H1 (cell line): ENCODE results near the gene MIA2.

Experiments used
- BCL11A ChIP-seq, 2 experiments: IDR thresholded peaks; one replicate each; pipeline ENCODE4 v1.6.1; 2011; ENCODE audit warnings: low read depth in 2 of 2, low read length in 2 of 2, mild to moderate bottlenecking in 2 of 2
- CBX8 ChIP-seq: fragments of 300-800, 300-1000 bp; sonication (generic); IDR thresholded peaks from 2 replicates; pipeline ENCODE4 v1.7.1; 2016; ENCODE audit warnings: low read depth, low read length, borderline replicate concordance
- CHD1 ChIP-seq: IDR thresholded peaks from 2 replicates; pipeline ENCODE4 v1.6.1; 2012; ENCODE audit warnings: low read depth, low read length, improper control_type of control experiment
- CTCF ChIP-seq, 3 experiments: IDR thresholded peaks; 1 replicate in 2 of 3; 2 replicates in 1 of 3; pipeline versions ENCODE4 v1.5.1 to v1.6.1; 2011; ENCODE audit warnings: low read length in 3 of 3, mild to moderate bottlenecking in 3 of 3, inconsistent platforms in 2 of 3, low read depth in 1 of 3, moderate library complexity in 1 of 3; ENCODE audit not compliant: insufficient read depth in 1 of 3; ENCODE audit errors: control extremely low read depth in 1 of 3
- MAFK ChIP-seq: IDR thresholded peaks from 2 replicates; pipeline ENCODE4 v1.6.1; 2012; ENCODE audit warnings: low read depth, mild to moderate bottlenecking, improper control_type of control experiment, low read length
- POLR2A ChIP-seq, 2 experiments: IDR thresholded peaks; 1 replicate in 1 of 2; 2 replicates in 1 of 2; pipeline ENCODE4 v1.6.1; 2011; ENCODE audit warnings: low read depth in 2 of 2, low read length in 2 of 2, mild to moderate bottlenecking in 2 of 2; ENCODE audit errors: control extremely low read depth in 1 of 2
- SIN3A ChIP-seq, 2 experiments: IDR thresholded peaks in 1 of 2; conservative IDR thresholded peaks in 1 of 2; 2 replicates each; pipeline ENCODE4 v1.6.1; 2011 to 2012; ENCODE audit warnings: low read length in 2 of 2, improper control_type of control experiment in 1 of 2, low read depth in 1 of 2, mild to moderate bottlenecking in 1 of 2
- SP1 ChIP-seq: IDR thresholded peaks from 2 replicates; pipeline ENCODE4 v1.6.1; 2011; ENCODE audit warnings: low read depth, low read length
- SP4 ChIP-seq: IDR thresholded peaks from 2 replicates; pipeline ENCODE4 v1.6.1; 2012; ENCODE audit warnings: low read length, inconsistent platforms
- SUZ12 ChIP-seq: fragments of 200-600 bp; sonication (generic); IDR thresholded peaks from 2 replicates; pipeline ENCODE4 v1.6.1; 2012; ENCODE audit warnings: mild to moderate bottlenecking, inconsistent platforms, low read length, moderate library complexity, mixed read lengths
- TAF1 ChIP-seq: IDR thresholded peaks from 2 replicates; pipeline ENCODE4 v1.6.1; 2011; ENCODE audit warnings: mild to moderate bottlenecking, low read depth, low read length
- USF2 ChIP-seq: IDR thresholded peaks from 2 replicates; pipeline ENCODE4 v1.6.1; 2011; ENCODE audit warnings: low read length, improper control_type of control experiment
- YY1 ChIP-seq: IDR thresholded peaks from 2 replicates; pipeline ENCODE4 v1.6.1; 2011; ENCODE audit warnings: low read depth, mild to moderate bottlenecking, low read length

GRCh38 chr14:39203659-39204606 is 29.8 kb upstream of the MIA2 start:
- TF ChIP-seq CBX8 (no peak), CTCF (IDR thresholded peaks at IDR 0.05; ENCODE audit: control extremely low read depth in 1 of 3, insufficient read depth in 1 of 3, low read depth in 1 of 3, low read length in 3 of 3) (no peak), SP1 (no peak), YY1 (0 out of 2 replicates have a peak, but pooled peaks have one; percentile 9), MAFK (no peak), SIN3A (conservative IDR thresholded peaks at IDR 0.05 in 1 of 2, IDR thresholded peaks at IDR 0.05 in 1 of 2; ENCODE audit: low read depth in 1 of 2, low read length in 2 of 2) (no peak), BCL11A (IDR thresholded peaks at IDR 0.05; ENCODE audit: low read depth in 2 of 2, low read length in 2 of 2) (no peak), POLR2A (IDR thresholded peaks at IDR 0.05; ENCODE audit: control extremely low read depth in 1 of 2, low read depth in 2 of 2, low read length in 2 of 2) (no peak), SP4 (no peak), CHD1 (no peak), USF2 (no peak), SUZ12 (no peak), TAF1 (no peak)
